GM21528 (cell line): ENCODE data around the gene KCNJ1.

Source experiments
- ATAC-seq: cut with Tn5 transposase; IDR thresholded peaks from one replicate; pipeline ENCODE4 v1.9.1; 2021; ENCODE audit warnings: mild to moderate bottlenecking, moderate library complexity; ENCODE audit not compliant: unreplicated experiment, low FRiP score

The KCNJ1 gene

DNA sequence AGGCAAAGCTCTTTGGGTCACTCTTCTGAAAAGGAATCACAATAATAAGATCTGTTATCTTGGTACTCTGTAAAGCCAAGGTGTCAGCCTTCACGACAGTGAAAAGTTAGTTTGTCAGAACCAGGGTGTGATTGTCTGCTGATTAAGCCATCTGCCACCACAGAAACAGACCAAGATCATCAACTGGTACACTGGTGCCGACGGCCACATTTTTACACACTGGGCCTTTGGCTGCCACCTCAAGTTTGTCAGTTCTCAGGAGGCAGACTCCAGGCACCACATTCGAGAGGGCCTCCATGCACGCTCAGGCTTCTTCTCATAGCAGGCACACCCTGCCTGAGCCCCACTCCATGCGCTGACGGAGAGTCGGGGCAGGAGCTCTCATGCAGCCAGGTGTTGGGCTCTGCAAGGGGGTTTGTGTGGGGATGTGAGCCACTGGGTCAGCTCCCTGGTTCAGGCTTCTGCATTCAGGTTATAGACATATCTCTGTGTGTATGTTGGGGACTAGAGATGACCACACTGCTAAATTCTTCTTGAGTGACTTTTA lies 66.2 kb downstream of the KCNJ1 start:
- no peak for ATAC-seq

DNA sequence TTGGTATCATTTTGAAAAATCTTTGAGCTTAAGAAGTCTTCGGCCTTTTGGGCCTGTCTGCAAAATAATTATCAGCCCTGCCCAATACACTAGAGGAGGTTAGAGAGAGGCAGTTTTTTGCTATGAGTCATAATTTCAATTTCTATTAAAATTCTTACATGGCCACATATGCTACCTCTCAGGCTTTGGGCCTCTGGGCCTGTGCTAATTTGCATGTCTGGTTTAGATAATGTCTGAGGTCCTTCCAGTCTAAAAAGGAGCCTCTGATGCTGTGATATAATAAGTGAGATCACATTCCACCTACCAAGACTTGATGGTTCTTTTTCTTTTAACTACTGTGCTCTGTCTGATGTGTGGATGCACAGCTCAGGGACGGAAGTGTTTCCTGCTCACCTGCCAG lies 70.8 kb downstream of the KCNJ1 start:
- peak; percentile 99 for ATAC-seq

DNA sequence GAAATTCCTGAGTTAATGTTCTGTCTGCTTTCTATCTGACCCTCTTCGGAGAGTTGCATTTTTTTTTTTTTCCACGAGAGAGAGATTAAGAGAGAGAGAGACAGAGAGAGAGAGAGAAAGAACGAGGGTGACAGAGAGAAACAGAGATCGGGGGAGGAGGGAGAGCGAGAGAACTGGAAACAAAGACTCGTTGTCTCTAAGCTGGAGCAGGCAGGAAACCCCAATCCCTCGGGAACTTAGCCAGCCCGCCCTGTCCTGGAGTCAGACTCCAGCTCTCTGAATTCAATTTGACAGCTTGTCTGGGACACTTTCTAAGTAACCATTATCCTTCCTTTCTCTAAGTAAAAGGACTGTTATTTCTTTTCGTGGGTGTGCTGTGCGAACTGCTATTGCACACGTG lies 76.9 kb downstream of the KCNJ1 start:
- ATAC-seq: no peak

DNA sequence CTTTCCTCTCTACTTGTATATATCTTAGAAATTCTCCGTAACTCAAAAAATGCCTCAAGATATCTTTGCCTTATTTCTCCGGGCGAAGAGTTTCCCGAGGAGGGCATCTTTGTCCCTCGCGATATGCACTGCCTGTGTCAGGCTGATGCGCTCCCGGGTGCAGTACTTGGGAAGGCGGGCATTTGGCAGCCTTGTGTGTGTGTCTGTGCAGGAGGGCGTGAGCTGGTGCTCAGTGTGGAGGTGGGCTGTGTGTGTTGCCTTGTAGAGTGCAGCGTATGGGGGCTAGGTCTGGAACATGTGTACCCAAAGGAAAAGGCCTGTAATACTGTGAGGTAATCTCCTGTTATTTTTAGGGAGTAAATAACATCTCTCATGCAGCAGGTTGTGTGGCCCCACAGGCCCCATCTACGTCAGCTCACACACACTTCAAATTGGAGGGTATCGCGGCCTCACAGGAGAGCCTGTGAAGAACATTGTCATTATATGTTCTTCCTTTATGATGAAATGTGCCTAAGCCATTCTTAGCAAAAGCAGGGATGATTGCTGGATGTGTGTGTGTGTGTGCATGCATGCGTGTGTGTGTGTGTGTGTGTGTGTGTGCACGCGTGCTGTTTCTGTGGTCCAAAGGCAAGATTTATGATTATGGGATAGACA lies 77.5 kb downstream of the KCNJ1 start:
- ATAC-seq: no peak
